Vein endothelial cell (primary cell): ENCODE measurements around the gene POGZ. TPM values are rescaled to one million over a fixed set of nuclear protein-coding genes. Genes with fewer than 3 reads are reported as not detected.

Experiments used
- small RNA-seq: library from RNA; depleted of rRNA; stranded (forward); fragments of <200 nt; gene quantifications from one replicate; pipeline ENCODE3, GENCODE V24; 2012
- total RNA-seq: library from RNA; depleted of rRNA; stranded (reverse); fragments of >200 nt; gene quantifications from 2 replicates; pipeline ENCODE4 v1.2.3, GENCODE V29; 2012

Gene POGZ
- 36.6 and 37.1 TPM in 2 replicates for total RNA-seq

GRCh38 chr1:151459331-151460046 is at the start of gene POGZ:
Gene POGZ, minus strand, starts transcription at chr1:151459494. Its CDS starts 17,290 bp downstream, at chr1:151442204.

GRCh38 chr1:151399324-151400171 is 59.7 kb downstream of the POGZ start, which contains the start of gene PSMB4:
Gene PSMB4, plus strand, starts transcription at chr1:151399573. Its CDS starts 15 bp downstream, at chr1:151399588.

GRCh38 chr1:151372058-151372934 is 87.0 kb downstream of the POGZ start, which contains the start of gene SELENBP1:
Gene SELENBP1, minus strand, starts transcription at chr1:151372705. Its CDS starts 64 bp downstream, at chr1:151372641.

Small RNAs within 50 kb of the gene (small RNA-seq; reads per million reads assigned to genes)
- gene RNY4P25, result 0.24 reads per million

Other genes with a start within 250 kb of the POGZ start
- gene PSMD4, start 204.8 kb downstream of the POGZ start, total RNA-seq, result 132 and 160 TPM in 2 replicates
- 16.4 and 22.9 TPM in 2 replicates for gene ZNF687, start 177.2 kb downstream of the POGZ start, total RNA-seq
- gene PI4KB, start 132.1 kb downstream of the POGZ start, total RNA-seq, result 41.3 and 47.4 TPM in 2 replicates
- gene RFX5, start 112.2 kb downstream of the POGZ start, total RNA-seq, result 51.3 and 54.9 TPM in 2 replicates
- gene SELENBP1, start 86.8 kb downstream of the POGZ start, total RNA-seq, result 3.3 and 4.2 TPM in 2 replicates
- gene PSMB4, start 59.9 kb downstream of the POGZ start, total RNA-seq, result 381 and 398 TPM in 2 replicates
- gene CGN, start 51.9 kb upstream of the POGZ start, total RNA-seq, result under 0.01 and 0.96 TPM in 2 replicates
- gene TUFT1, start 80.8 kb upstream of the POGZ start, total RNA-seq, result 3.9 and 5.9 TPM in 2 replicates
- gene SNX27, start 152.6 kb upstream of the POGZ start, total RNA-seq, result 17.9 and 18.6 TPM in 2 replicates